ENCODE measurements around the gene ELMO2.

ELMO2 gene

GRCh38 chr20:46416839-46417238, 10.4 kb upstream of the ELMO2 start:
- TF ChIP-seq CTCF (IDR thresholded peaks at IDR 0.05), result no peak
- TF ChIP-seq ZFX (IDR thresholded peaks at IDR 0.05; ENCODE audit: borderline replicate concordance), result no peak
- H3K27ac ChIP-seq, result no peak overlapping the region

GRCh38 chr20:46416421-46416820, 10.0 kb upstream of the ELMO2 start:
- no peak for TF ChIP-seq CTCF (IDR thresholded peaks at IDR 0.05)
- no peak overlapping the region for H3K27ac ChIP-seq

- H3K27ac ChIP-seq, result no peak overlapping the region
- TF ChIP-seq ZFX (IDR thresholded peaks at IDR 0.05; ENCODE audit: borderline replicate concordance) (no peak), CTCF (IDR thresholded peaks at IDR 0.05) (no peak)
Observed at GRCh38 chr20:46415773-46416172, 9.4 kb upstream of the ELMO2 start.

DNA sequence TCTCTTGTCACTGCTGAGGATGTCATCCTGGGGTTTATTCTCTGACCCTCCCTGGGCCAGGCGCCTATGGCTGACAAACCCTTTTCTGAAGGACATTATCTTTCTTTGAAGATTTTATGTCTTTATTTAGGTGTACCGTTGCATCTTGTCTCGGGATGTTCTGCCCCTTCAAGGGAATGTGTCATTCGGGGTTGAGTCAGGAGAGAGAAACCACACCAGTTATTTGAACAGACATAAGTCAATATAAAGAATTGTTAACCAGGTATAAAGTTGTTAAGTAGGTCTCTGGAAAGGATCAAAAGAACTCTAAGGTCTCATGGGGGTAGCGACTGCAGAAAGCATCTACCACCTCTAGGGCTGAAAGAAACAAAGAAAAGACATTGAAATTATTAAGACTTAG, 8.2 kb upstream of the ELMO2 start:
- TF ChIP-seq CTCF (IDR thresholded peaks at IDR 0.05), result no peak
- no peak for TF ChIP-seq ZFX (IDR thresholded peaks at IDR 0.05; ENCODE audit: borderline replicate concordance)
- no peak overlapping the region for H3K27ac ChIP-seq

DNA sequence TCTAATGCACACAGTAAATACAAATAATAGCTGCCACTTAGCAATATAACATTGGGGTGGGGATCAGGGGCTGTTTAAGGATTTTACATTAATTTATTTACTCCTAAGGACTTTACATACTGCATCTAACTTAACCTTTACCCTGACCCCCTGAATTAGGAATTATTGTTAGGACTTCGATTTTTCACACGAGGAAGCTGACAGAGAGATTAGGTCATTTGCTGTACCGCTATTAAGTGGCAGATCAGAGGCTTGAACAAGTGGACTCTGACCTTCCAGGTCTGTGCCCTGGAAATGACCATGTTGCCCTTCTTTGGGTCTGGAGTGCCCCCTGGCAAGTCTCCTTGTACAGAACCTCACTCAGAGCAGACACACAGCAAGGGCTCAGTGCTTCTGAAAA, 5.2 kb upstream of the ELMO2 start:
- H3K27ac ChIP-seq, result no peak overlapping the region
- TF ChIP-seq CTCF (IDR thresholded peaks at IDR 0.05), result no peak
- no peak for TF ChIP-seq ZFX (IDR thresholded peaks at IDR 0.05; ENCODE audit: borderline replicate concordance)

GRCh38 chr20:46408281-46408731, 1.9 kb upstream of the ELMO2 start:
- TF ChIP-seq CTCF (IDR thresholded peaks at IDR 0.05), result no peak
- TF ChIP-seq ZFX (IDR thresholded peaks at IDR 0.05; ENCODE audit: borderline replicate concordance), result no peak
- H3K27ac ChIP-seq, result no peak overlapping the region

- H3K27ac ChIP-seq, result no peak overlapping the region
- no peak for TF ChIP-seq CTCF (IDR thresholded peaks at IDR 0.05)
- TF ChIP-seq ZFX (IDR thresholded peaks at IDR 0.05; ENCODE audit: borderline replicate concordance), result no peak
Observed at GRCh38 chr20:46407671-46407996, 1.2 kb upstream of the ELMO2 start.

Data from 22Rv1 (cell line).